H1 (cell line): Measurements from ENCODE around the gene SLC44A5.

Experiments used
- CTCF ChIP-seq, 3 experiments: IDR thresholded peaks; 1 replicate in 2 of 3; 2 replicates in 1 of 3; pipeline versions ENCODE4 v1.5.1 to v1.6.1; 2011; ENCODE audit warnings: low read length in 3 of 3, mild to moderate bottlenecking in 3 of 3, inconsistent platforms in 2 of 3, low read depth in 1 of 3, moderate library complexity in 1 of 3; ENCODE audit not compliant: insufficient read depth in 1 of 3; ENCODE audit errors: control extremely low read depth in 1 of 3
- MAFK ChIP-seq: IDR thresholded peaks from 2 replicates; pipeline ENCODE4 v1.6.1; 2012; ENCODE audit warnings: low read depth, mild to moderate bottlenecking, improper control_type of control experiment, low read length
- TAF1 ChIP-seq: IDR thresholded peaks from 2 replicates; pipeline ENCODE4 v1.6.1; 2011; ENCODE audit warnings: mild to moderate bottlenecking, low read depth, low read length
- TF ChIP-seq, protein P1 (sequence below): IDR thresholded peaks from 2 replicates; pipeline ENCODE4 v1.6.1; 2011; ENCODE audit warnings: low read depth, mild to moderate bottlenecking, low read length; ENCODE audit not compliant: insufficient read depth

DNA sequence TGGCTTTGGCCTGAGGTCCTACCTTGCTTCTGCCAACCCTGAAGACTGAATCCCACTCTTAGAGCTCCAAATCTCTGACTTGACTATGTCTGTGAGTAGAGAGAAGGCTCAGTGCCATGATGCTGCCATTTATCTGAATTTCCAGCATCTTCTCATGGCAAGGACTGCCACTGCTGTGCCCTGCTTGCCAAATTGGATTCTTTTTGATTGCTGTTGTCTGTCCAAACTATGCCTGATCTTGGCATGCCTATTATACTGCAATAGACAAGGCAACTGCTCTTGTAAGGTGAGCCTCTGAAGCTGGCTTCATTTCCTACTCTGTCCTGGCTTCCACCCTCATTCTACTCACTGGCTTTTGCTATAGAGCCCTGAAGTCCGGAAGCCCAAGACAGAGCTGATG is 210.2 kb downstream of the SLC44A5 start:
- TF ChIP-seq TAF1 = no peak
- TF ChIP-seq MAFK = no peak
- no peak for TF ChIP-seq CTCF (IDR thresholded peaks at IDR 0.05; ENCODE audit: control extremely low read depth in 1 of 3, insufficient read depth in 1 of 3, low read depth in 1 of 3, low read length in 3 of 3)
- TF ChIP-seq, protein P1, sequence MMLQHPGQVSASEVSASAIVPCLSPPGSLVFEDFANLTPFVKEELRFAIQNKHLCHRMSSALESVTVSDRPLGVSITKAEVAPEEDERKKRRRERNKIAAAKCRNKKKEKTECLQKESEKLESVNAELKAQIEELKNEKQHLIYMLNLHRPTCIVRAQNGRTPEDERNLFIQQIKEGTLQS = no peak
